HCT116 (cell line): Measurements from ENCODE around the gene SLFN14.

Source experiments
- EZH2 ChIP-seq: fragments of 200-600 bp; sonication (generic); IDR thresholded peaks from 2 replicates; pipeline ENCODE4 v1.6.1; 2017; ENCODE audit warnings: antibody characterized with exemption, mixed run types
- EZH2phosphoT487 ChIP-seq: fragments of 200-600 bp; IDR thresholded peaks from 2 replicates; pipeline ENCODE4 v1.6.1; 2018; ENCODE audit warnings: antibody characterized with exemption, borderline replicate concordance
- FOSL1 ChIP-seq: IDR thresholded peaks from 2 replicates; pipeline ENCODE4 v1.6.1; 2012; ENCODE audit warnings: low read depth
- POLR2A ChIP-seq: IDR thresholded peaks from 2 replicates; pipeline ENCODE4 v1.7.0; 2011; ENCODE audit warnings: borderline replicate concordance; ENCODE audit not compliant: insufficient read depth, insufficient read length; ENCODE audit errors: extremely low read depth
- POLR2AphosphoS5 ChIP-seq: IDR thresholded peaks from 2 replicates; pipeline ENCODE4 v1.6.1; 2011; ENCODE audit warnings: mild to moderate bottlenecking, low read depth, low read length, moderate library complexity
- RAD21 ChIP-seq: IDR thresholded peaks from 2 replicates; pipeline ENCODE4 v1.6.1; 2012; ENCODE audit warnings: low read depth, mild to moderate bottlenecking
- SRF ChIP-seq: IDR thresholded peaks from 2 replicates; pipeline ENCODE4 v1.6.1; 2012; ENCODE audit warnings: low read depth
- YY1 ChIP-seq: IDR thresholded peaks from 2 replicates; pipeline ENCODE4 v1.6.1; 2011; ENCODE audit warnings: low read length, low read depth, moderate library complexity, mild to moderate bottlenecking; ENCODE audit not compliant: insufficient replicate concordance; ENCODE audit errors: extremely low read depth
- ZNF274 ChIP-seq: fragments of 200-500 bp; sonication (Bioruptor generic); IDR thresholded peaks from 2 replicates; pipeline ENCODE4 v1.6.1; 2014; ENCODE audit warnings: mild to moderate bottlenecking, low read depth, low read length, inconsistent platforms
- TF ChIP-seq, protein P1 (sequence below), 3 experiments: fragments of 200-600 bp in 1 of 3; sonication (generic) in 1 of 3; IDR thresholded peaks in 2 of 3; conservative IDR thresholded peaks in 1 of 3; 2 replicates each; pipeline ENCODE4 v1.5.1; 2012 to 2017; ENCODE audit warnings: low read depth in 2 of 3, low read length in 2 of 3, antibody characterized with exemption in 1 of 3, borderline replicate concordance in 1 of 3, control low read depth in 1 of 3, mild to moderate bottlenecking in 1 of 3, mixed read lengths in 1 of 3, mixed run types in 1 of 3, moderate library complexity in 1 of 3; ENCODE audit not compliant: insufficient read depth in 1 of 3
- TF ChIP-seq, protein P2 (sequence below): IDR thresholded peaks from 2 replicates; pipeline ENCODE4 v1.6.1; 2012
- TF ChIP-seq, protein P3 (sequence below): IDR thresholded peaks from 2 replicates; pipeline ENCODE4 v1.6.1; 2011; ENCODE audit warnings: mild to moderate bottlenecking, low read length, moderate library complexity; ENCODE audit not compliant: insufficient replicate concordance; ENCODE audit errors: extremely low read depth

DNA sequence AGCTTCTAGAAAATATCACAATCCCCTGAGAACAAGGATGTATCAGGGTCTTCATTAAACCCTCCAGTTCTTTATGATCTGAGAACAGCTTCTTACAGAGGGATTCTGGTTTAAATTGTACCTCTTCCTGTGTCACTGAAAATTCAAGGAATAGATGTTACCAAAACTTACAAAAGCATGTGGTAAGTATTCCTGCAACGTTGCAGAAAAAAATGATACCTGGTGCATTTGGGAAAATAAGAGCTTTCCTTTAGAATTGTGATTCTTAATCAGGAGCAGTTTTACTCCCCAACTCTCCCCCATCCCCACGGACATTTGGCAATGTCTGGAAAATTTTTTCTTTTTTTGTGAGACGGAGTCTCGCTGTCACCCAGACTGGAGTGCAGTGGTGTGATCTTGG, 7.3 kb downstream of the SLFN14 start:
- TF ChIP-seq SRF (no peak), EZH2phosphoT487 (no peak), EZH2 (no peak), FOSL1 (no peak), POLR2A (no peak), ZNF274 (no peak), POLR2AphosphoS5 (no peak), YY1 (no peak), RAD21 (no peak)
- TF ChIP-seq, protein P1, sequence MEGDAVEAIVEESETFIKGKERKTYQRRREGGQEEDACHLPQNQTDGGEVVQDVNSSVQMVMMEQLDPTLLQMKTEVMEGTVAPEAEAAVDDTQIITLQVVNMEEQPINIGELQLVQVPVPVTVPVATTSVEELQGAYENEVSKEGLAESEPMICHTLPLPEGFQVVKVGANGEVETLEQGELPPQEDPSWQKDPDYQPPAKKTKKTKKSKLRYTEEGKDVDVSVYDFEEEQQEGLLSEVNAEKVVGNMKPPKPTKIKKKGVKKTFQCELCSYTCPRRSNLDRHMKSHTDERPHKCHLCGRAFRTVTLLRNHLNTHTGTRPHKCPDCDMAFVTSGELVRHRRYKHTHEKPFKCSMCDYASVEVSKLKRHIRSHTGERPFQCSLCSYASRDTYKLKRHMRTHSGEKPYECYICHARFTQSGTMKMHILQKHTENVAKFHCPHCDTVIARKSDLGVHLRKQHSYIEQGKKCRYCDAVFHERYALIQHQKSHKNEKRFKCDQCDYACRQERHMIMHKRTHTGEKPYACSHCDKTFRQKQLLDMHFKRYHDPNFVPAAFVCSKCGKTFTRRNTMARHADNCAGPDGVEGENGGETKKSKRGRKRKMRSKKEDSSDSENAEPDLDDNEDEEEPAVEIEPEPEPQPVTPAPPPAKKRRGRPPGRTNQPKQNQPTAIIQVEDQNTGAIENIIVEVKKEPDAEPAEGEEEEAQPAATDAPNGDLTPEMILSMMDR (IDR thresholded peaks at IDR 0.05 in 2 of 3, conservative IDR thresholded peaks at IDR 0.05 in 1 of 3; ENCODE audit: borderline replicate concordance in 1 of 3, insufficient read depth in 1 of 3, low read depth in 2 of 3, low read length in 2 of 3): no peak
- TF ChIP-seq, protein P2, sequence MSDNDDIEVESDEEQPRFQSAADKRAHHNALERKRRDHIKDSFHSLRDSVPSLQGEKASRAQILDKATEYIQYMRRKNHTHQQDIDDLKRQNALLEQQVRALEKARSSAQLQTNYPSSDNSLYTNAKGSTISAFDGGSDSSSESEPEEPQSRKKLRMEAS: no peak
- TF ChIP-seq, protein P3, sequence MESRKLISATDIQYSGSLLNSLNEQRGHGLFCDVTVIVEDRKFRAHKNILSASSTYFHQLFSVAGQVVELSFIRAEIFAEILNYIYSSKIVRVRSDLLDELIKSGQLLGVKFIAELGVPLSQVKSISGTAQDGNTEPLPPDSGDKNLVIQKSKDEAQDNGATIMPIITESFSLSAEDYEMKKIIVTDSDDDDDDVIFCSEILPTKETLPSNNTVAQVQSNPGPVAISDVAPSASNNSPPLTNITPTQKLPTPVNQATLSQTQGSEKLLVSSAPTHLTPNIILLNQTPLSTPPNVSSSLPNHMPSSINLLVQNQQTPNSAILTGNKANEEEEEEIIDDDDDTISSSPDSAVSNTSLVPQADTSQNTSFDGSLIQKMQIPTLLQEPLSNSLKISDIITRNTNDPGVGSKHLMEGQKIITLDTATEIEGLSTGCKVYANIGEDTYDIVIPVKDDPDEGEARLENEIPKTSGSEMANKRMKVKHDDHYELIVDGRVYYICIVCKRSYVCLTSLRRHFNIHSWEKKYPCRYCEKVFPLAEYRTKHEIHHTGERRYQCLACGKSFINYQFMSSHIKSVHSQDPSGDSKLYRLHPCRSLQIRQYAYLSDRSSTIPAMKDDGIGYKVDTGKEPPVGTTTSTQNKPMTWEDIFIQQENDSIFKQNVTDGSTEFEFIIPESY: no peak
